Measurements from ENCODE around the gene DDI2.

Gene DDI2

GRCh38 chr1:15674386-15675159 is 57.3 kb downstream of the DDI2 start:
- no peak for DNase-seq (ENCODE audit: low read depth, low spot score)
- H3K27ac ChIP-seq = no peak overlapping the region

GRCh38 chr1:15676010-15676409 is 58.8 kb downstream of the DDI2 start:
- no peak overlapping the region for H3K27ac ChIP-seq
- DNase-seq (ENCODE audit: low read depth, low spot score) = no peak

- no peak for DNase-seq (ENCODE audit: low read depth, low spot score)
- H3K27ac ChIP-seq = no peak overlapping the region
Measured at GRCh38 chr1:15676688-15677661, 59.7 kb downstream of the DDI2 start.

- H3K27ac ChIP-seq = peak overlapping the region; percentile 98
- DNase-seq (ENCODE audit: low read depth, low spot score) = peak; percentile 95
Measured at GRCh38 chr1:15678578-15678977, 61.3 kb downstream of the DDI2 start.

- DNase-seq (ENCODE audit: low read depth, low spot score) = peak; percentile 68
- peak overlapping the region; percentile 98 for H3K27ac ChIP-seq
Measured at GRCh38 chr1:15680131-15680530, 62.9 kb downstream of the DDI2 start.

- DNase-seq (ENCODE audit: low read depth, low spot score) = peak; percentile 95
Measured at GRCh38 chr1:15680561-15681348, 63.5 kb downstream of the DDI2 start.

GRCh38 chr1:15681349-15682292 is 64.4 kb downstream of the DDI2 start:
- H3K27ac ChIP-seq = peak overlapping the region; percentile 98
- DNase-seq (ENCODE audit: low read depth, low spot score) = peak; percentile 79

More at GRCh38 chr1:15680561-15681348, 63.5 kb downstream of the DDI2 start:
- H3K27ac ChIP-seq = peak overlapping the region; percentile 98

- no peak for DNase-seq (ENCODE audit: low read depth, low spot score)
- peak overlapping the region; percentile 98 for H3K27ac ChIP-seq
Measured at GRCh38 chr1:15682936-15683341, 65.7 kb downstream of the DDI2 start.

GRCh38 chr1:15683345-15684039 is 66.2 kb downstream of the DDI2 start:
- H3K27ac ChIP-seq = peak overlapping the region; percentile 98
- no peak for DNase-seq (ENCODE audit: low read depth, low spot score)

- peak within 1 kb of the TSS; percentile 98 for H3K27ac ChIP-seq
- DNase-seq (ENCODE audit: low read depth, low spot score) = no peak
Measured at GRCh38 chr1:15684042-15684461, 66.8 kb downstream of the DDI2 start, which contains the start of gene PLEKHM2. PLEKHM2 (plus strand) TSS chr1:15684320; CDS start chr1:15684559, 239 bp downstream.

- DNase-seq (ENCODE audit: low read depth, low spot score) = no peak
- H3K27ac ChIP-seq = peak overlapping the region; percentile 98
Measured at GRCh38 chr1:15684468-15685291, 67.4 kb downstream of the DDI2 start.

- H3K27ac ChIP-seq = peak overlapping the region; percentile 98
- no peak for DNase-seq (ENCODE audit: low read depth, low spot score)
Measured at GRCh38 chr1:15685820-15686219, 68.6 kb downstream of the DDI2 start.

- no peak for DNase-seq (ENCODE audit: low read depth, low spot score)
- H3K27ac ChIP-seq = no peak overlapping the region
Measured at GRCh38 chr1:15687446-15687845, 70.2 kb downstream of the DDI2 start.

GRCh38 chr1:15690317-15690716 is 73.1 kb downstream of the DDI2 start:
- DNase-seq (ENCODE audit: low read depth, low spot score) = no peak

GRCh38 chr1:15691434-15692032 is 74.3 kb downstream of the DDI2 start:
- no peak overlapping the region for H3K27ac ChIP-seq
- DNase-seq (ENCODE audit: low read depth, low spot score) = no peak

More at GRCh38 chr1:15690317-15690716, 73.1 kb downstream of the DDI2 start:
- H3K27ac ChIP-seq = no peak overlapping the region

- no peak overlapping the region for H3K27ac ChIP-seq
- DNase-seq (ENCODE audit: low read depth, low spot score) = no peak
Measured at GRCh38 chr1:15692121-15692682, 74.9 kb downstream of the DDI2 start.

- no peak overlapping the region for H3K27ac ChIP-seq
- DNase-seq (ENCODE audit: low read depth, low spot score) = no peak
Measured at GRCh38 chr1:15693371-15693770, 76.1 kb downstream of the DDI2 start.
